ENCODE results near the gene CPLANE2. TPM values are rescaled to one million over a fixed set of nuclear protein-coding genes. Genes with fewer than 3 reads are reported as not detected.

CPLANE2 gene
- total and polyA plus RNA-seq, 2 of the 4 experiments (the other 2 are of a cell fraction), result 3.2 to 5.8 TPM

DNA sequence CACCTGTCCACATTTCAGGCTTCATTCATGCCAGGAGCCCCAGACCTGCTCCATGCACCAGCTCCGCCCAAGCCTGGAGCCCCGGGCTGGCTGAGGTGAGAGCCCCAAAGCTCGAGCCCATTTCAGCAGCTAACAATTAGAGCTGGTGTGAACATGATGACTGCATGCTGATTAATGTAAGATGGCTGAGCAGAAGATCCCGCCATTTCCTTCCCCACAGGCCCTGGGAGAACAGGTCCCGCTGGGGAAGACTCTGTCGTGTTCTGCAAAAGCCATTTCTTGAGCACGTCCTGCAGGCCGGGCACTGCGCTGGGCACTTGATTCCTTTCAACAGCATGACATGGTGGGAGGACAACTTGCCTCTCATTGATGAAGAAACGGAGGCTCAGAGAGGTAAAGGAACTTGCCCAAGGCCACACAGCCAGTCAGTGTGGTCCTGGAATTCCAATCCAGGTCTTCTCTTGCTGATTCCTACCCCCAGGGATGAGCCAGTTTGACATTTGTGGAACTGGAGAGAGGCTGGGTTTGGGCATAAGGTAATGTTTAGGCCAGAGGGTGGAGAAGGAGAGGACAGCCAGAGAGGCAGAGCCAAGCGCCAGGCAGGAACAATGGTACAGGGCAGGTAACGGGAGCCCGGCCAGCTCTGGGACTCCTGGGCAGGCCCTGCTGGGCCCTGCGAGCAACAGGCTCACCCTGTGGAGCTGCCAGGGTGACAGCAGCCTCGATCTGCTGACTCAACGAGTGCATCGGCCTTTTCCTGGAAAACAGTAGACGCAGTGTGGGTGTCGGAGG is 53.0 kb downstream of the CPLANE2 start:
- in situ Hi-C loops (cut with MboI; ENCODE audit: low sequenced_read_pairs) (loop anchor here (5.0 to 25.0 kb wide), 2 partner anchors 107 to 397 kb away; no protein-coding TSS in a partner anchor), dilution Hi-C loops (cut with HindIII; ENCODE audit: low sequenced_read_pairs, unreplicated experiment) (no loop called here), intact Hi-C loops (cut with micrococcal nuclease) (loop anchor here (5.0 kb wide), 1 partner anchor 387 kb away; no protein-coding TSS in a partner anchor)
- Histone ChIP-seq H3K27ac (ENCODE audit: insufficient read depth, low read length) (no peak overlapping the region), H3K9me3 (ENCODE audit: control insufficient read depth, insufficient read depth, low read length) (no peaks in the 10 kb centered on the region), H3K56ac (ENCODE audit: extremely low read depth, insufficient read depth, low read length) (no peak overlapping the region), H3K79me1 (ENCODE audit: low read depth in 1 of 2, low read length in 2 of 2) (peaks cover 5 to 19% of the 10 kb centered on the region in 2 experiments; a peak in 3 of 4 replicates), H2AFZ (replicated peaks; ENCODE audit: low read length, poor library complexity) (no peak overlapping the region), H2AK9ac (replicated peaks; ENCODE audit: low read depth, low read length, poor library complexity) (peak overlapping the region; percentile 25), H3K4me2 (ENCODE audit: low read depth, low read length) (no peak overlapping the region), H3K4me3 (ENCODE audit: insufficient read depth, low read depth, low read length) (no peak overlapping the region), H2BK120ac (ENCODE audit: low read depth, low read length) (peak overlapping the region; percentile 45; the same call in 1 of the 2 replicates), H2BK20ac (ENCODE audit: low read depth, low read length) (peak overlapping the region; percentile 78), H4K8ac (ENCODE audit: low read depth in 2 of 2, low read length in 2 of 2) (no peak overlapping the region), H3K4me1 (ENCODE audit: control insufficient read depth, insufficient read depth, low read length) (peaks cover 18% of the 10 kb centered on the region), H4K20me1 (ENCODE audit: insufficient read depth, low read length) (no peaks in the 10 kb centered on the region), H3K9me1 (ENCODE audit: insufficient read depth, low read length) (peaks cover 5% of the 10 kb centered on the region), H2AK5ac (ENCODE audit: low read depth, low read length) (peak overlapping the region; percentile 75), H4K91ac (ENCODE audit: insufficient read depth, low read depth, low read length) (peak overlapping the region; percentile 31; the same call in 1 of the 2 replicates), H4K5ac (ENCODE audit: low read depth, low read length) (no peak overlapping the region), H3K23ac (ENCODE audit: low read depth, low read length) (no peak overlapping the region), H2BK15ac (ENCODE audit: low read depth, low read length) (peak overlapping the region; percentile 25; the same call in 1 of the 3 replicates), H3K18ac (ENCODE audit: low read depth, low read length) (no peak overlapping the region), H3K27me3 (ENCODE audit: control insufficient read depth, insufficient read depth, low read length) (no peaks in the 10 kb centered on the region), H3K36me3 (ENCODE audit: control insufficient read depth, insufficient read depth, low read length) (no peaks in the 10 kb centered on the region), H3K9ac (ENCODE audit: low read depth, low read length) (no peak overlapping the region), H2BK5ac (ENCODE audit: low read depth, low read length, poor library complexity, severe bottlenecking) (no peak overlapping the region), H3K4ac (ENCODE audit: low read depth, low read length) (peak overlapping the region; percentile 49), H3K14ac (replicated peaks; ENCODE audit: low read depth, low read length) (no peak overlapping the region)
- BruUV-seq (replicated peaks), result no TSS peak
- no peak for DNase-seq
- ATAC-seq (ENCODE audit: low read depth), result no peak
- CTCF ChIA-PET, result interaction anchor here (0.5 to 0.6 kb wide), 2 partner anchors 50 to 382 kb away, joined by 4 read pairs; no protein-coding TSS in a partner anchor
- POLR2A ChIA-PET (ENCODE audit: unreplicated experiment), result no interaction called here
- 0 out of 2 replicates have a peak, but pooled peaks have one; percentile 12 for TF ChIP-seq MAFK (IDR thresholded peaks at IDR 0.05; ENCODE audit: low read depth, low read length)
- TF ChIP-seq BHLHE40 (IDR thresholded peaks at IDR 0.05; ENCODE audit: low read depth, low read length), result no peak
- TF ChIP-seq, protein P1, sequence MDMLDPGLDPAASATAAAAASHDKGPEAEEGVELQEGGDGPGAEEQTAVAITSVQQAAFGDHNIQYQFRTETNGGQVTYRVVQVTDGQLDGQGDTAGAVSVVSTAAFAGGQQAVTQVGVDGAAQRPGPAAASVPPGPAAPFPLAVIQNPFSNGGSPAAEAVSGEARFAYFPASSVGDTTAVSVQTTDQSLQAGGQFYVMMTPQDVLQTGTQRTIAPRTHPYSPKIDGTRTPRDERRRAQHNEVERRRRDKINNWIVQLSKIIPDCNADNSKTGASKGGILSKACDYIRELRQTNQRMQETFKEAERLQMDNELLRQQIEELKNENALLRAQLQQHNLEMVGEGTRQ (IDR thresholded peaks at IDR 0.05; ENCODE audit: low read depth, low read length), result no peak
- WGBS, 2 experiments (ENCODE audit: extremely low coverage in 2 of 2, insufficient read length in 1 of 2), result 92% methylated on average over 9 of the region's 19 CpGs; no CpG with 5 or more reads in 1 of the 2 experiments

Measured in IMR-90 (cell line).